ENCODE data around the gene LTA4H.

- TF ChIP-seq, protein P1, sequence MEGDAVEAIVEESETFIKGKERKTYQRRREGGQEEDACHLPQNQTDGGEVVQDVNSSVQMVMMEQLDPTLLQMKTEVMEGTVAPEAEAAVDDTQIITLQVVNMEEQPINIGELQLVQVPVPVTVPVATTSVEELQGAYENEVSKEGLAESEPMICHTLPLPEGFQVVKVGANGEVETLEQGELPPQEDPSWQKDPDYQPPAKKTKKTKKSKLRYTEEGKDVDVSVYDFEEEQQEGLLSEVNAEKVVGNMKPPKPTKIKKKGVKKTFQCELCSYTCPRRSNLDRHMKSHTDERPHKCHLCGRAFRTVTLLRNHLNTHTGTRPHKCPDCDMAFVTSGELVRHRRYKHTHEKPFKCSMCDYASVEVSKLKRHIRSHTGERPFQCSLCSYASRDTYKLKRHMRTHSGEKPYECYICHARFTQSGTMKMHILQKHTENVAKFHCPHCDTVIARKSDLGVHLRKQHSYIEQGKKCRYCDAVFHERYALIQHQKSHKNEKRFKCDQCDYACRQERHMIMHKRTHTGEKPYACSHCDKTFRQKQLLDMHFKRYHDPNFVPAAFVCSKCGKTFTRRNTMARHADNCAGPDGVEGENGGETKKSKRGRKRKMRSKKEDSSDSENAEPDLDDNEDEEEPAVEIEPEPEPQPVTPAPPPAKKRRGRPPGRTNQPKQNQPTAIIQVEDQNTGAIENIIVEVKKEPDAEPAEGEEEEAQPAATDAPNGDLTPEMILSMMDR (IDR thresholded peaks at IDR 0.05): no peak
- TF ChIP-seq POLR2A (IDR thresholded peaks at IDR 0.05): no peak
- TF ChIP-seq EP300 (IDR thresholded peaks at IDR 0.05): no peak
These were observed 40.9 kb downstream of the LTA4H start for GRCh38 chr12:95994476-95994875.

All from tibial nerve (tissue), 4 donors.